GM08714 (cell line): Measurements from ENCODE around the gene AGTPBP1.

Experiments used
- H3K4me3 ChIP-seq: fragments of 200-500 bp; sonication (Bioruptor generic); 2 replicates; pipeline ENCODE4 v1.5.1; 2014; ENCODE audit warnings: mild to moderate bottlenecking, low read length, inconsistent platforms
- ZNF274 ChIP-seq: IDR thresholded peaks from 2 replicates; pipeline ENCODE4 v1.6.1; 2012; ENCODE audit warnings: mild to moderate bottlenecking, low read depth, low read length

Gene AGTPBP1

GRCh38 chr9:85523202-85523601, 218.6 kb downstream of the AGTPBP1 start:
- H3K4me3 ChIP-seq: no peak overlapping the region; the same call in 1 of the 2 replicates

GRCh38 chr9:85522459-85523092, 219.2 kb downstream of the AGTPBP1 start:
- peak overlapping the region; percentile 41; the same call in 1 of the 2 replicates for H3K4me3 ChIP-seq
- no peak for TF ChIP-seq ZNF274

More at GRCh38 chr9:85523202-85523601, 218.6 kb downstream of the AGTPBP1 start:
- no peak for TF ChIP-seq ZNF274

DNA sequence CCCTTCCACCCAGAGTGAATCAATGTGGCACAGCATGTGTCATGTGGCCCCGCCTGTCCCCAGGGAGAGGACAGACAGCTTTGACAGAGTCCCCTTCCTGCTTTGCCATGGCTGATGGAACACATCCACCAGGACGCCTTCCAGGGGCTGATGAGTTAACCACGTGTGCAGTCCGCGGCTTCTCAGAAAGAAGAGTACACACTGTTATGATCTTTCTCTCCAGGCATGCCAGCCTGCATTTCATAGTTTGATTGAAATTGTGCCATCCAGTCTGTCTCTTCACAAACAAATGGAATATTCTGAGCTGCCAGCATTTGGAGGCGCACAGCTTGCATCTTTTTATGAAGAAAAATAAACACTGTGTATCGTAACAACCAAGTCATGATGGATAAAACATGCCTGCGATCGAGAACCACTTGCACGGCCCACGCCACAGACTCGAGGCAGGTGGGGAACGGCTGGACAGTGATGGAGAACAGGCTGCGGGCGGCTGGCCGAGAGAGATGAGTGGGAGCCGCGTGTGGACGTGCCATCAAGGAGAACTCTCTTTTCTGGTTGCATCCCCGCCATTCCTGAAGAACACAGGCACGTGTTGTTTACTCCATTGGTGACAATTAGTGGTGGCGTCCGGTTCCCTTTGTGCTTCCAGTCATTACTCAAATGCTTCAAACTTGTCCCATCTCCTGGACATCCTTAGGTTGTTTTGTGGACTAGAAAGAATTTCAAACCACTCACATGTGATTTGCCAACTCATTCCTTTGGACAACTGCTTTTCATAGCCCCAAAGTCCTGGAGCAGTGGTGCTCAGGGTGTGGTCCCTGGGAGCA, 220.2 kb downstream of the AGTPBP1 start:
- H3K4me3 ChIP-seq: no peak overlapping the region
- TF ChIP-seq ZNF274: no peak

GRCh38 chr9:85516976-85517637, 224.6 kb downstream of the AGTPBP1 start:
- H3K4me3 ChIP-seq: no peak overlapping the region
- no peak for TF ChIP-seq ZNF274

GRCh38 chr9:85516455-85516854, 225.3 kb downstream of the AGTPBP1 start:
- no peak overlapping the region for H3K4me3 ChIP-seq
- TF ChIP-seq ZNF274: no peak

- TF ChIP-seq ZNF274: no peak
- H3K4me3 ChIP-seq: no peak overlapping the region
Observed at GRCh38 chr9:85515021-85515420, 226.7 kb downstream of the AGTPBP1 start.

DNA sequence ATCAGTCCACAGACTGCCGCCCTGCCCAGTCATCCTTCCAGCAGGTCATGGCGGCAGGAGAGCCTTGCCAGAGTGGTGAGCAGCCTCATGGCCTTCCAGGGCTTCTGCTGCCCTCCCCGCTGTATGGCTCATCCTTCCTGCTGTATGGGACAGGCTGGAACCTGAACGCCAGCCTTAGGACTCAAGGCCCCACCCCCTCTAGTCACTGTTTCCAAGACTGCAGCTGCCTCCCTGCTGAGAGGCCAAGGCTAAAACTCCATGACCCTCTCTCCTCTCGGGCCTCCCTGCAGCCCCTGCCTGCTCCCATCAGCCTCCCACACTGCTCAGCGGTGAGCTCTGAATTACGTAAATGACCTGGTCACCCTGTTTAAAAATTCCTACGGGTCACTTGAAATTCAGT, 227.5 kb downstream of the AGTPBP1 start:
- no peak for TF ChIP-seq ZNF274

DNA sequence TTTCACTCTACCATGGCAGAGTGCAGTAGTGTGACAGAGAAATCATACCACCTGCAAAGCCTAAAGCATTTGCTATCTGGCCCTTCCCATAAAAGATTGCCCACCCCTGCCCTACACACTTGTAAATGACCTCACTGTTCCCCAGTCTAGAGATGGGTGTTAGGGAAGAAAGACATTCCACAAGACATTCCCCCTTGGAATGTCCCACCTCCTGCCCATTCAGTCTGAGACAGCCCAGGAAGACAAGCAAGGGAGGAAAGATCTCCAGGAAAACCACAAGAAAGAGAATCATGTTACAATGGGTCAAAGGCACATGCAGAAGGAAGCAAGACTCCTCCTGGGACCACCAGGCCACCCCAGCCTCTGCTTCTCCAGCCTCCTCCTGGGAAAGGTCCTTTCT, 230.0 kb downstream of the AGTPBP1 start:
- TF ChIP-seq ZNF274: no peak
- H3K4me3 ChIP-seq: no peak overlapping the region

More for the DNA sequence above, 227.5 kb downstream of the AGTPBP1 start:
- no peak overlapping the region for H3K4me3 ChIP-seq

- H3K4me3 ChIP-seq: no peak overlapping the region
- no peak for TF ChIP-seq ZNF274
Observed at GRCh38 chr9:85510830-85511504, 230.8 kb downstream of the AGTPBP1 start.

GRCh38 chr9:85508616-85509015, 233.1 kb downstream of the AGTPBP1 start:
- TF ChIP-seq ZNF274: no peak
- no peak overlapping the region for H3K4me3 ChIP-seq

DNA sequence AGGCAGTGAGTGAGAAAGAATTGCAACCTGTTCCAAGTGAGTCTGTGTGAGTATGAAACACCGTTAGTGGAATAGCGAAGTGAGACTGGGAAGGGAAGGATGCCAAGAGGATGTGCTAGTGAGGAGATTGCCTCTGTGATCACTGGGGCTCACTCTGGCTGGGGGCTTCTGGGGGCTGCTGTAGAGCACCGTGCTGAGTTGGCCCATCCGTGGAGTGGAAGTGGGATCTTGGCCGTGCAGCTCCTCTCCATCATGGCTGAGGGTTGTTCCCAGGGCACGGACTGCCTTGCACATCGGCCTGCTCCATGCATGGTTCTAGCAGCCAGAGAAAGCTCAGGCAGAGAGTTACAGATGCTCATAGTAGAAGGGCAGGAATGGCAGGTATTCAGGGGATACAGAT, 236.1 kb downstream of the AGTPBP1 start:
- no peak for TF ChIP-seq ZNF274
- H3K4me3 ChIP-seq: no peak overlapping the region

DNA sequence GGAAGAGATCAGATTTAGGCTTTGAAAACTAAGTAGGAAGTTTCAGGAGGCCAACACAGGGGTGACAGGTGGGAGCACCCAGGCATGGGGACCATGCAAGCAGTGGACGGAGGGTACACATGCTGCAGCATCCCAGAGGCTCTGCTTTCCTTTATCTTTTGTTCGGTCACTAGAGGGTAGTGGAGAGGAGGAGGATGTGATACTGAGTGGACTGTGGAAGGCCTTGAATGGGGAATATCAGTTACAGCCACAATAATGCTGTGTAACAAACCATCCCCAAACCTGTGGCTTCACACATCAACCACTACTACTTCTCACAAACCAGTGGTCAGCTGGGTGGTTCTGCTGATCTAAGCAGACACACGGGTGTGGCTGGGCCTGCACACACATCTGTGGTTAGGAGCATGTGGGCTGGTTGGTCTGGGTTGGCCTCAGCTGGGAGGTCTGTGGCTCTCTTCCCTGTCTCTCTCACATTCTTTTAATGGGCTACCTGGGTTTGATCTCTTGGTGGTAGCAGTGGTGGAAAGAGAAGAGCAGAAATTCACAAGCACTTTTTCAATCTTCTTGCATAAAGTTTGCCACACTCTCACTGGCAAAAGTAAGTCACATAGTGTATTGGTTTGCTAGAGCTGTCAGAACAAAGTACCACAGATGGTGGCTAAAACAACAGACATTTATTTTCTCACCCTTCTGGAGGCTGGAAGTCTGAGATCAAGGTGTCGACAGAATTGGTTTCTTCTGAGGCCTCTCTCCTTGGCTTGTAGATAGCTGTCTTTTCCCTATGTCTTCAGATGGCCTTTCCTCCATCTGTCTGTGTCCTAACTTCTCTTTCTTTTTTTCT, 238.7 kb downstream of the AGTPBP1 start:
- H3K4me3 ChIP-seq: no peak overlapping the region
- TF ChIP-seq ZNF274: no peak

DNA sequence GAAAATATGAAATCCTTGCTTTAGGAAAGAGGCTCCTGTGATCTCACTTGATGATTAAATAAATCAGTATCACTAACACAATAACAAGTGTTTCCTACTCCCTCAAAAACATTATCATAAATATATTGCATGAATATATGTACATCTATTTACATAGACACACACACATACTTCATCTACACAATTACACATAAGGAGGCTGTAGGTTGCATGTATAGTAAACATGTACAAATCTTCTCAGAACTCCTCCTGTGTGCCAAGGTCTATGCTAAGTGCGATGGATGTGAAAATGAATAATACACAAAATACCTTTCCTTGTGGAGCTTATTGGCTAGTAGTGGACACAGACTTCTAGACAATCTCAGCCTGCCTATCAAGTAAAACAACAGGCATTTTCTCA, 239.9 kb downstream of the AGTPBP1 start:
- no peak overlapping the region for H3K4me3 ChIP-seq

More for the DNA sequence above, 239.9 kb downstream of the AGTPBP1 start:
- TF ChIP-seq ZNF274: no peak
